Endodermal cell (in vitro differentiated cells): Measurements from ENCODE around the gene DKK3. TPM values are rescaled to one million over a fixed set of nuclear protein-coding genes. Genes with fewer than 3 reads are reported as not detected.

Experiments used
- DNase-seq: peaks from one replicate; pipeline ENCODE4 v3.0.0-alpha.2; 2017
- H3K27ac ChIP-seq: 2 replicates; pipeline ENCODE4 v1.5.1; 2013; ENCODE audit warnings: mild to moderate bottlenecking, low read depth, low read length, moderate library complexity
- H3K27me3 ChIP-seq: 2 replicates; pipeline ENCODE4 v1.6.1; 2013; ENCODE audit warnings: mild to moderate bottlenecking, low read length, moderate library complexity; ENCODE audit not compliant: insufficient read depth, control insufficient read depth, poor library complexity, severe bottlenecking
- H3K36me3 ChIP-seq: 2 replicates; pipeline ENCODE4 v1.7.0; 2013; ENCODE audit warnings: mild to moderate bottlenecking, low read length, moderate library complexity; ENCODE audit not compliant: control insufficient read depth, insufficient read depth
- H3K4me1 ChIP-seq: one replicate; pipeline ENCODE4 v1.7.0; 2013; ENCODE audit warnings: low read length; ENCODE audit not compliant: control insufficient read depth, insufficient read depth
- H3K4me3 ChIP-seq: 2 replicates; pipeline ENCODE4 v1.5.1; 2013; ENCODE audit warnings: mild to moderate bottlenecking, low read length, moderate library complexity
- H3K9ac ChIP-seq: 2 replicates; pipeline ENCODE4 v1.6.1; 2013; ENCODE audit warnings: mild to moderate bottlenecking, low read length, moderate library complexity; ENCODE audit not compliant: poor library complexity, severe bottlenecking; ENCODE audit errors: extremely low read depth
- H3K9me3 ChIP-seq: 2 replicates; pipeline ENCODE4 v1.6.1; 2013; ENCODE audit warnings: mild to moderate bottlenecking, low read length, moderate library complexity; ENCODE audit not compliant: control insufficient read depth
- H3K27ac Mint-ChIP-seq: 2 replicates; pipeline ENCODE4 v1.8.0; 2020; ENCODE audit warnings: mixed read lengths
- H3K27me3 Mint-ChIP-seq: 2 replicates; pipeline ENCODE4 v1.8.0; 2021; ENCODE audit warnings: mild to moderate bottlenecking, mixed read lengths; ENCODE audit not compliant: insufficient read depth
- H3K36me3 Mint-ChIP-seq: 2 replicates; pipeline ENCODE4 v1.8.0; 2020; ENCODE audit warnings: low read depth, mixed read lengths
- H3K4me1 Mint-ChIP-seq: 2 replicates; pipeline ENCODE4 v1.8.0; 2020; ENCODE audit warnings: mixed read lengths
- H3K4me3 Mint-ChIP-seq: 2 replicates; pipeline ENCODE4 v1.8.0; 2020; ENCODE audit warnings: mild to moderate bottlenecking, moderate library complexity, mixed read lengths
- H3K9me3 Mint-ChIP-seq: 2 replicates; pipeline ENCODE4 v1.8.0; 2020; ENCODE audit warnings: mild to moderate bottlenecking, mixed read lengths
- CTCF ChIP-seq: fragments of 200-600 bp; sonication (generic); conservative IDR thresholded peaks from 2 replicates; pipeline ENCODE4 v1.5.0; 2021; ENCODE audit warnings: antibody characterized with exemption, mild to moderate bottlenecking
- WGBS, 2 experiments: methylation state at CpG; one replicate each; pipeline versions ENCODE4 v1.1.5 to v1.1.7; 2013; ENCODE audit warnings: missing lambda C conversion rate in 2 of 2, mixed read lengths in 1 of 2; ENCODE audit not compliant: insufficient coverage in 1 of 2, insufficient read length in 1 of 2; 5-methylcytosine and 5-hydroxymethylcytosine counted together
- total RNA-seq, 2 donors: library from RNA; stranded (reverse); fragmentation: NEBNext Ultra II Directional in 1 of 2; extraction: Animal tissue kit (Norgen Biotek cat#: 25700) in 1 of 2; gene quantifications; 2 replicates in 1 of 2; 3 replicates in 1 of 2; pipeline ENCODE4 v1.2.1, GENCODE V29; 2021

The DKK3 gene
- total RNA-seq, 2 donors from 2014 or later = 18.8 to 42.6 TPM

DNA sequence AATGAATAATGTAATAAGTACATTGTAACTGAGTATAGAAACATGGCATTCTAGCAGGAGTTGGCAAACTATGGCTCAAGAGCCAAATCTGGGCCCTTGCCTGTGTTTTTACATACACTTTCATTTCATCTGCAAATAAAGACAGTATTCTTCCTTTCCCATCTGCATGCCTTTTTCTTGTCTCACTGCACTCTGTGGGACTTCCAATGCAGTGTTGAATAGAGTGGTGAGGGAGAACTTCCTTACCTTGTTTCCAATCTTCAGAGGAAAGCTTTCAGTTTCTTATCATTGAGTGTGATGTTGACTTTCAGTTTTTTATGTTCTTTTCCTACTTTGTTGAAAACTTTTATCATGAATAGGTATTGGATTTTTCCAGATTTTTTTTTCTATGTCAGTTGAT lies 84.6 kb downstream of the DKK3 start:
- DNase-seq = no peak
- peaks cover 38% of the 10 kb centered on the region for H3K36me3 Mint-ChIP-seq
- Histone ChIP-seq H3K9me3 (peaks cover 11% of the 10 kb centered on the region), H3K27ac (no peak overlapping the region), H3K9ac (no peak overlapping the region), H3K4me1 (no peaks in the 10 kb centered on the region), H3K4me3 (no peak overlapping the region), H3K27me3 (no peaks in the 10 kb centered on the region), H3K36me3 (peaks cover 59% of the 10 kb centered on the region)
- peaks cover 11% of the 10 kb centered on the region for H3K9me3 Mint-ChIP-seq
- H3K27me3 Mint-ChIP-seq = no peaks in the 10 kb centered on the region
- no peak for TF ChIP-seq CTCF
- H3K4me3 Mint-ChIP-seq = no peak overlapping the region
- H3K27ac Mint-ChIP-seq = no peak overlapping the region
- no peaks in the 10 kb centered on the region for H3K4me1 Mint-ChIP-seq

- no peak overlapping the region for H3K4me3 Mint-ChIP-seq
- Histone ChIP-seq H3K4me1 (no peaks in the 10 kb centered on the region), H3K27ac (no peak overlapping the region), H3K4me3 (no peak overlapping the region), H3K9me3 (no peaks in the 10 kb centered on the region), H3K27me3 (no peaks in the 10 kb centered on the region), H3K9ac (no peak overlapping the region), H3K36me3 (peaks cover 23% of the 10 kb centered on the region)
- DNase-seq = no peak
- WGBS, 2 experiments = 100% methylated on average over 1 of the region's 1 CpG; no CpG with 5 or more reads in 1 of the 2 experiments
- no peak for TF ChIP-seq CTCF
- H3K9me3 Mint-ChIP-seq = no peaks in the 10 kb centered on the region
- H3K4me1 Mint-ChIP-seq = peaks cover 5% of the 10 kb centered on the region
- H3K27me3 Mint-ChIP-seq = no peaks in the 10 kb centered on the region
- H3K27ac Mint-ChIP-seq = peak overlapping the region; percentile 6
- H3K36me3 Mint-ChIP-seq = peaks cover 1% of the 10 kb centered on the region
Measured at GRCh38 chr11:11916981-11917399, 91.4 kb downstream of the DKK3 start.

DNA sequence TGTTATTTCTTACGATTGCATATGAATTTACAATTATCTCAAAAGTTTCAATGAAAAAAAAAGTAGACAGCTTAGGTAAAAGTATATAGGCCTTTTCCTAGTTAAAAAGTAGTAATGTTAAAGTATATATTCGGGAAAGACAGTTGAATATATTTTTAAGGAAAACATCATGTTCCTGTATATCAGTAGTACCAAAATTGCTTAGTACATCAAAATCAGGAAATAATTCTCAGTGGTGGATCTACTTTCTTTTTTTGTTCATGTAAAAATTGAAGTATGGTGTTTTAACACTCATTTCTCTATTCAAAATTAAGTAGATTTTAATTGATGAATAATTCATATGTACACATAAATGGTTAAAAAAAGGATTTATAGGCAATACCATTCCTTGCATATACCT lies 92.8 kb downstream of the DKK3 start:
- Mint-ChIP-seq H3K4me1 (peaks cover 5% of the 10 kb centered on the region), H3K9me3 (no peaks in the 10 kb centered on the region), H3K4me3 (no peak overlapping the region), H3K27ac (no peak overlapping the region), H3K36me3 (peaks cover 1% of the 10 kb centered on the region), H3K27me3 (no peaks in the 10 kb centered on the region)
- Histone ChIP-seq H3K27me3 (no peaks in the 10 kb centered on the region), H3K4me3 (no peak overlapping the region), H3K27ac (no peak overlapping the region), H3K9ac (no peak overlapping the region), H3K9me3 (no peaks in the 10 kb centered on the region), H3K36me3 (peaks cover 27% of the 10 kb centered on the region), H3K4me1 (no peaks in the 10 kb centered on the region)
- no peak for DNase-seq
- 100% methylated on average over 2 of the region's 2 CpGs; no CpG with 5 or more reads in 1 of the 2 experiments for WGBS, 2 experiments
- TF ChIP-seq CTCF = no peak
